ENCODE results near the gene ELFN2.

GRCh38 chr22:37460684-37461083 is 33.4 kb upstream of the ELFN2 start:
- TF ChIP-seq CTCF (IDR thresholded peaks at IDR 0.05; ENCODE audit: low read length) (no peak), EZH2phosphoT487 (IDR thresholded peaks at IDR 0.05; ENCODE audit: low read length) (no peak), EZH2 (optimal IDR thresholded peaks at IDR 0.05; ENCODE audit: low read depth, low read length) (no peak)

All from MM.1S (cell line).